ENCODE data around the gene ASPN.

- no peak for TF ChIP-seq TAF1 (IDR thresholded peaks at IDR 0.05; ENCODE audit: borderline replicate concordance, insufficient read depth, low read length)
- TF ChIP-seq, protein P1, sequence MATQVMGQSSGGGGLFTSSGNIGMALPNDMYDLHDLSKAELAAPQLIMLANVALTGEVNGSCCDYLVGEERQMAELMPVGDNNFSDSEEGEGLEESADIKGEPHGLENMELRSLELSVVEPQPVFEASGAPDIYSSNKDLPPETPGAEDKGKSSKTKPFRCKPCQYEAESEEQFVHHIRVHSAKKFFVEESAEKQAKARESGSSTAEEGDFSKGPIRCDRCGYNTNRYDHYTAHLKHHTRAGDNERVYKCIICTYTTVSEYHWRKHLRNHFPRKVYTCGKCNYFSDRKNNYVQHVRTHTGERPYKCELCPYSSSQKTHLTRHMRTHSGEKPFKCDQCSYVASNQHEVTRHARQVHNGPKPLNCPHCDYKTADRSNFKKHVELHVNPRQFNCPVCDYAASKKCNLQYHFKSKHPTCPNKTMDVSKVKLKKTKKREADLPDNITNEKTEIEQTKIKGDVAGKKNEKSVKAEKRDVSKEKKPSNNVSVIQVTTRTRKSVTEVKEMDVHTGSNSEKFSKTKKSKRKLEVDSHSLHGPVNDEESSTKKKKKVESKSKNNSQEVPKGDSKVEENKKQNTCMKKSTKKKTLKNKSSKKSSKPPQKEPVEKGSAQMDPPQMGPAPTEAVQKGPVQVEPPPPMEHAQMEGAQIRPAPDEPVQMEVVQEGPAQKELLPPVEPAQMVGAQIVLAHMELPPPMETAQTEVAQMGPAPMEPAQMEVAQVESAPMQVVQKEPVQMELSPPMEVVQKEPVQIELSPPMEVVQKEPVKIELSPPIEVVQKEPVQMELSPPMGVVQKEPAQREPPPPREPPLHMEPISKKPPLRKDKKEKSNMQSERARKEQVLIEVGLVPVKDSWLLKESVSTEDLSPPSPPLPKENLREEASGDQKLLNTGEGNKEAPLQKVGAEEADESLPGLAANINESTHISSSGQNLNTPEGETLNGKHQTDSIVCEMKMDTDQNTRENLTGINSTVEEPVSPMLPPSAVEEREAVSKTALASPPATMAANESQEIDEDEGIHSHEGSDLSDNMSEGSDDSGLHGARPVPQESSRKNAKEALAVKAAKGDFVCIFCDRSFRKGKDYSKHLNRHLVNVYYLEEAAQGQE (IDR thresholded peaks at IDR 0.05; ENCODE audit: insufficient read depth in 1 of 2, low read depth in 2 of 2, low read length in 2 of 2), result no peak
- TF ChIP-seq POLR2AphosphoS5 (IDR thresholded peaks at IDR 0.05; ENCODE audit: low read depth, low read length), result no peak
These were observed 43.0 kb upstream of the ASPN start for GRCh38 chr9:92525306-92525705.
